Stimulated activated CD8-positive, alpha-beta memory T cell treated with anti-CD3 and anti-CD28 coated beads, Interleukin-7, amount 100 ng/mL, for 48 hours (primary cell): ENCODE data around the gene MLX.
A peak's percentile ranks its signal among the peaks of the same experiment; 100 is the strongest.
"Not testable (repeated sequence)": the region's sequence is repeated elsewhere in the genome, so short reads cannot be mapped to it uniquely, and the experiment has no call there.

Source experiments
- DNase-seq, 2 donors: peaks; one replicate each; pipeline ENCODE4 v3.0.0-alpha.2; 2020; ENCODE audit warnings: low read depth in 1 of 2; ENCODE audit errors: extremely low read depth in 1 of 2

Gene MLX

GRCh38 chr17:42536372-42537155 is 30.3 kb upstream of the MLX start:
- DNase-seq, result peak; percentile 56 to 72

GRCh38 chr17:42537156-42537805 is 29.6 kb upstream of the MLX start:
- no peak for DNase-seq

GRCh38 chr17:42537826-42538451 is 29.0 kb upstream of the MLX start:
- DNase-seq, result no peak

- DNase-seq, result no peak
Measured at GRCh38 chr17:42538482-42538881, 28.4 kb upstream of the MLX start.

DNA sequence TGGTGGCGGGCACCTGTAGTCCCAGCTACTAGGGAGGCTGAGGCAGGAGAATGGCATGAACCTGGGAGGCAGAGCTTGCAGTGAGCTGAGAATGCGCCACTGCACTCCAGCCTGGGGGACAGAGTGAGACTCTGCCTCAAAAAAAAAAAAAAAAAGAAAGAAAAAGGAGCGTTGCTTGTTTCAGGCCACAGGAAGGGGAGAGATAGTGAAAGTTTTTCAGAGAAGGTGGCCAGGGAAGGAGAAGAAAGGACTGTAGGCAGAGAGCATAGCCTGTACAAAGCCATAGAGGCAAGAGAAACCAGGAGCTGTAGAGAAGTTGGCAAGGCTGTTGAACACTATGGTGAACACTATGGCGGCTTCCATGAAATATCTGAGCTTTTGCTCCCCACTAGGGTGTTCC is 26.3 kb upstream of the MLX start:
- DNase-seq, result not testable (repeated sequence)

DNA sequence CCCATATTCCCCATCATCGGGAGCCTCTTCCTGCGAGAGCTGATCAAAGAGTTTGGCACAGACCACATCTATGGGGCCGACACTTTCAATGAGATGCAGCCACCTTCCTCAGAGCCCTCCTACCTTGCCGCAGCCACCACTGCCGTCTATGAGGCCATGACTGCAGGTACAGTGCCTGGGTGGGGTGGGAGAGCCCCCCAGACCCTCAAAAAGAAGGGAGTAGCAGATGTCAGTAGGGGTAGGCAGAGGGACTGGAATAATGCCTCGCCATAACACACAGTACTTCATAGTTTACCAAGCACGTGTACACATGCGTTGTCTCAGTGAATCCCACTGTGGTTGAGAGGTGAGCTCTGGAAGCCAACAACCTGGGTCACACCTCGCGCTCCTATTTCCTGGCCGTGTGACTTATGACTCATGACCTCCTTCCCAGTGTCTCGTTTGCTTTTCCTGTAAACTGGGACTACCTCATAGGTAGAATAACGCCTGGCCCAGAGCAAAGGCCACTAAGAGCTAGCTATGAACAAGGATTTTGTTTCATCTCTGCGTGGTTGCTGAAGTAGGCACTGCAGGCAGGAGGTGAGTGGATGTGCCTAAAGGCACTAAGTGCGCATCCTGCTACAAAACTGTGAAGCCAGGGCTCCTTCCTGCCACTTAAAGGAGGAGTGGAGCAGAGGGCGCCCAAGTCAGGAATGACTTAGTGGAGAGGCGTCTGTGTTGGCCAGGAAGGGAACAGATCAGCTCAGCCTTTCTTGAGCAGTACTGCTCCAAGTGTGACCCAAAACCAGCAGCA is 25.7 kb upstream of the MLX start:
- DNase-seq, result no peak

DNA sequence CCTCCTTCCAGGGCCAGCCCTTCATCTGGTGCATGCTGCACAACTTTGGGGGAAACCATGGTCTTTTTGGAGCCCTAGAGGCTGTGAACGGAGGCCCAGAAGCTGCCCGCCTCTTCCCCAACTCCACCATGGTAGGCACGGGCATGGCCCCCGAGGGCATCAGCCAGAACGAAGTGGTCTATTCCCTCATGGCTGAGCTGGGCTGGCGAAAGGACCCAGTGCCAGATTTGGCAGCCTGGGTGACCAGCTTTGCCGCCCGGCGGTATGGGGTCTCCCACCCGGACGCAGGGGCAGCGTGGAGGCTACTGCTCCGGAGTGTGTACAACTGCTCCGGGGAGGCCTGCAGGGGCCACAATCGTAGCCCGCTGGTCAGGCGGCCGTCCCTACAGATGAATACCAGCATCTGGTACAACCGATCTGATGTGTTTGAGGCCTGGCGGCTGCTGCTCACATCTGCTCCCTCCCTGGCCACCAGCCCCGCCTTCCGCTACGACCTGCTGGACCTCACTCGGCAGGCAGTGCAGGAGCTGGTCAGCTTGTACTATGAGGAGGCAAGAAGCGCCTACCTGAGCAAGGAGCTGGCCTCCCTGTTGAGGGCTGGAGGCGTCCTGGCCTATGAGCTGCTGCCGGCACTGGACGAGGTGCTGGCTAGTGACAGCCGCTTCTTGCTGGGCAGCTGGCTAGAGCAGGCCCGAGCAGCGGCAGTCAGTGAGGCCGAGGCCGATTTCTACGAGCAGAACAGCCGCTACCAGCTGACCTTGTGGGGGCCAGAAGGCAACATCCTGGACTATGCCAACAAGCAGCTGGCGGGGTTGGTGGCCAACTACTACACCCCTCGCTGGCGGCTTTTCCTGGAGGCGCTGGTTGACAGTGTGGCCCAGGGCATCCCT is 23.5 kb upstream of the MLX start:
- no peak for DNase-seq

GRCh38 chr17:42544874-42545283 is 22.0 kb upstream of the MLX start:
- no peak for DNase-seq

DNA sequence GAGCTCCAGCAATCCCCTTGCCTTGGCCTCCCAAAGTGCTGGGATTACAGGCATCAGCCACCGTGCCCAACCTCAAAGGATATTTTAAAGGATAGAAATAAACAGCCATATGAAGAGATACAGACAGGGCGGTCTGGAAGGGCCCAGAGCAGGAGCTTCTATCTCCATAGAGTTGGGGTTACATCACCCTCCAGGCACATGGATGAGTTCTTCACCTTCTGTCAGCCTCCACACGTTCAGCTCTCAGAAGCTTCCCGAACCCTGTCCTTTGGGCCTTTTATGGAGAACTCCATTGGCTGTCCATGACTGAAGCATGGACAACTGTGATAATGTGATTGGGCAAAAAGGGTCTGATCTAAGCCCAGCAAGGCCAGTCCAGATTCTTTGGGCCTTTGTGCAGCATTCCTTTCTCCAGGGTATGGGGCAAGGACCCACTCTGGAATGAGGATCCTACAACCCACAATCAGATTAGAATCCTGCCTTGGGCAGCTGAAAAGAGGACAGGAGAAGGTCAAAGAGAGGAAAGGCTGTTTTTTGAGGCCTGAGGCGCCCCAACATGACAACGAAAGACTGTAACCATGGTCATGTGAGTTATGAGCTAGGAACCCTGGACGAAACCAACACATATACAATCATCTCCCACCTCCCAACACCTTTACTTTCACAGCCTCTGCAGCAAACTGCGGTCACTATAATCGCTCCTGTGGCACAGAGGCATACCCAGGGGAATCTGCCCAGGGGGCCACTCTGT is 21.0 kb upstream of the MLX start:
- DNase-seq, result not testable (repeated sequence)

DNA sequence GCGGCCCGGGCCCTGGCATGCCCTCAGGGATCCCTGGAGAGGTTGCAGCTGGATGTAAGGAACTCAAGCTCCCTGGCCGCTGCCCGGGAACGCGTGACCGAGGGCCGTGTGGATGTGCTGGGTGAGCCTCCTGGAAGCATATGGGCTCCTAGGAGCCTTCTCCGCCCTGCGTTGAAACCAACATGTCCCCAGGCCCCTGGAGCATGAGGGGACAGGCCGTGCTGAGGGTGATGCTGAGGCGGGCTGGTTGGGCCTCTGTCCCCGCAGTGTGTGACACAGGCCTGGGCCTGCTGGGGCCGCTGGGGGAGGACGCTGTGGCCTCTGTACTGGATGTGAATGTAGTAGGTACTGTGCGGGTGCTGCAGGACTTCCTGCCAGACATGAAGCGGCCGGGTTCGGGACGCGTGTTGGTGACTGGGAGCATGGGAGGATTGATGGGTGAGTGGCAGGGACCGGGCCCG is 19.9 kb upstream of the MLX start:
- no peak for DNase-seq

GRCh38 chr17:42547698-42548069 is 19.2 kb upstream of the MLX start:
- no peak for DNase-seq

DNA sequence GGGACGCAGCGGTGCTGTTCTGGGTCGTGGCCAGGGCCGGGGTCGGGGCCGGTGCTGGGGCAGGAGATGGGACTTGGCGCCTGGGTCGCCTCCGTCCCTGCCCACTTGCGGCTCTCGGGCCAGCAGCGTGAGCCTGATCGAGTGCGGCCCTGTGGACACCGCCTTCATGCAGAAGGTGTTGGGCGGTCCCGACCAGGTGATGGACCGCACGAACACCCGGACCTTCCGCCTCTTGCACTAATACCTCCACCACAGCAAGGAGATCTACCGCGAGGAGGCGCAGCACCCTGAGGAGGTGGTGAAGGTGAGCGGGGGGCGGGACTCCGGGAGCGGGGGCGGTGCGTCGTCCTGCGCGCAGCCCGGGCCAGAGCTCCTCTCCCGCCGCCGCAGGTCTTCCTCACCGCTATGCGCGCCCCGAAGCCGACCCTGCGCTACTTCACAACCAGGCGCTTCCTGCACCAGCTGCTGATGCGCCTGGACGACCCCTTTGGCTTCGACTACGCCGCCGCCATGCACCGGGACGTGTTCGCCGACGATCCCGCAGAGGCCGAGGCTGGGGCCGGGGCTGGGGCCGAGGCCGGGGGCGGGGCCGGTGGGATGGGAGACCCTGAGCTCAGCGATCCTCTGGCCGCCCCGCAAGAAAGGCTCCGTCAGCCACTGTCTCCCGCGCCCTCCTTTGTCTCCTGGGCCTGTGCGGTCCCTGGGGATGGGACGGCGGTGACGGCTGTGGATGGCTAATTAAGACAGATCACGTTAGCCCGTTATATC is 18.6 kb upstream of the MLX start:
- peak; percentile 55 to 77 for DNase-seq

DNA sequence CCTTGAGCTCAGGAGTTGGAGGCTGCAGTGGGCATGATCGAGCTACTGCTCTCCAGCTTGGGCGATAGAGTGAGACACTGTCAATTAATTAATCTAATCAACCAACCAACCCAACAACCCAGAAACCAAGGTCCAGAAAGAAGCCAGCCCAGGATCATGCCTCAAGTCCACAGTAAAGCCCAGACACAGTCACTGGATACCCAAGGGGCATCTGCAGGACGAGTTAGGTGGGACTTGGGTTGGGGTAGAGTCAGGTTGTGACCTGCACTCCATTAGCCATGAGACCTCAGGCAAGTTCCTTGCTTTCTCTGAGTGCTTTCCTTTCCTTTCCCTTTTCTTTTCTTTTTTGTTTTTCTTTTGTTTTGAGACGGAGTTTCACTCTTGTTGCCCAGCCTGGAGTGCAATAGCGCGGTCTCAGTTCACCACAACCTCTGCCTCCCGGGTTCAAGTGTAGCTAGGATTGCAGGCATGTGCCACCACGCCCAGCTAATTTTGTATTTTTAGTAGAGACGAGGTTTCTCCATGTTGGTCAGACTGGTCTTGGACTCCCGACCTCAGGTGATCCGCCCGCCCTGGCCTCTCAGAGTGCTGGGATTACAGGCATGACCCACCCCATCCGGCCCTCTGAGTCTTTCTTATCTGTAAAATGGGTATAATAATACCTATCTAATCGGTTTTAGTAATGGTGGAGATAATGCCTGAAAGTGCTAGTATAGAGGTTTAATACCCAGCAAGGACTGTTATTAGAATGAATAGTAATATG is 17.7 kb upstream of the MLX start:
- no peak for DNase-seq

GRCh38 chr17:42552736-42553135 is 14.2 kb upstream of the MLX start, which contains the start of gene HSD17B1:
TSS of gene HSD17B1 (plus strand) at chr17:42552923. CDS start at chr17:42552934, 11 bp downstream.
- not testable (repeated sequence) for DNase-seq

DNA sequence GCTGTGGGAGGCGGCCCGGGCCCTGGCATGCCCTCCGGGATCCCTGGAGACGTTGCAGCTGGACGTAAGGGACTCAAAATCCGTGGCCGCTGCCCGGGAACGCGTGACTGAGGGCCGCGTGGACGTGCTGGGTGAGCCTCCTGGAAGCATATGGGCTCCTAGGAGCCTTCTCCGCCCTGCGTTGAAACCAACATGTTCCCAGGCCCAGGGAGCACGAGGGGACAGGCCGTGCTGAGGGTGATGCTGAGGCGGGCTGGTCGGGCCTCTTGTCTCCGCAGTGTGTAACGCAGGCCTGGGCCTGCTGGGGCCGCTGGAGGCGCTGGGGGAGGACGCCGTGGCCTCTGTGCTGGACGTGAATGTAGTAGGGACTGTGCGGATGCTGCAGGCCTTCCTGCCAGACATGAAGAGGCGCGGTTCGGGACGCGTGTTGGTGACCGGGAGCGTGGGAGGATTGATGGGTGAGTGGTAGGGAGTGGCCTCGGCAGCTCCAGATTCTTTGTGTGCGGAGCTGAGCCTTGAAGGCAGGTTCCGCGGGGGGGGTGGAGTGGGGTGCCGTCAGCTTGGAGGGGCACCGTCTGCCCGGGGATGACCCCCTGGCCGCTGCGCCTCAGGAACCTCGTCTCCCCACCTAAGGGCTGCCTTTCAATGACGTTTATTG is 13.6 kb upstream of the MLX start:
- no peak for DNase-seq

DNA sequence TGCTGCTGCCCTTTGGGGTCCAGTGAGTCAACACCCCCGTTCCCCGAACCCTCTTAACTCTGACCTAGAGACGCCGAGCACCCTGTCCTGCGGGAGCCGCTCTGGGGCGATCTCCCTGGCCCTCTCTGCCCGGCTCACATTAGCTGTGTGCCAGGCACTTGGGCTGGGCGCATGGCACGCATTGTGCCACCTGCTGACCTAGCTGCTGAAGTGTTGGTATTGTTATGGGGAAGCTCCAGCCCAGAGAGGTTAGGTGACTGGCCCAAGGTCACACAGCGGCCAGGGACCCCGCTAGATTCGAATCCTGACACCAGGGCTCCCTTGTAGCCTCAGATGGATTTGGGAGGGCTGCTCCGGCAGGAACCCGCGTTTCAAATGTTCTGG is 13.0 kb upstream of the MLX start:
- DNase-seq, result no peak
